Stomach (tissue), 9 donors: Measurements from ENCODE around the gene SCO2. TPM values are rescaled to one million over a fixed set of nuclear protein-coding genes. Genes with fewer than 3 reads are reported as not detected.

Source experiments
- DNase-seq, 2 donors: peaks; one replicate each; pipeline versions ENCODE4 v3.0.0 to v3.0.0-alpha.2; 2013 to 2019
- H3K27ac ChIP-seq, 5 donors: fragments of 200-600 bp in 4 of 5; sonication (generic) in 4 of 5; one replicate each; pipeline ENCODE4 v1.5.1; 2013 to 2019; ENCODE audit warnings: mild to moderate bottlenecking in 1 of 5, moderate library complexity in 1 of 5
- H3K27me3 ChIP-seq, 3 donors: fragments of 200-600 bp; sonication (generic); one replicate each; pipeline ENCODE4 v1.5.1; 2017 to 2019; ENCODE audit warnings: mixed run types in 1 of 3
- H3K36me3 ChIP-seq, 4 donors: fragments of 200-600 bp; sonication (generic); 1 replicate in 3 of 4; 2 replicates in 1 of 4; pipeline ENCODE4 v1.5.1; 2016 to 2019
- H3K4me1 ChIP-seq, 4 donors: fragments of 200-600 bp; sonication (generic); one replicate each; pipeline ENCODE4 v1.5.1; 2016 to 2019
- H3K4me3 ChIP-seq, 4 donors: fragments of 200-600 bp; sonication (generic) in 3 of 4; one replicate each; pipeline ENCODE4 v1.5.1; 2016 to 2019; ENCODE audit warnings: mild to moderate bottlenecking in 1 of 4
- H3K9me3 ChIP-seq, 4 donors: fragments of 200-600 bp; sonication (generic); one replicate each; pipeline ENCODE4 v1.5.1; 2016 to 2019
- CTCF ChIP-seq, 7 experiments: fragments of 450-650 bp in 4 of 7; fragments of 200-600 bp in 3 of 7; sonication (generic) in 3 of 7; IDR thresholded peaks; one replicate each; pipeline ENCODE4 v1.5.1; 2016 to 2019; ENCODE audit warnings: antibody characterized with exemption in 7 of 7, control low read depth in 2 of 7, mild to moderate bottlenecking in 1 of 7
- EP300 ChIP-seq: sonication (generic); formaldehyde crosslinking; IDR thresholded peaks from one replicate; pipeline ENCODE4 v1.6.1; 2017; ENCODE audit warnings: antibody characterized with exemption
- POLR2A ChIP-seq, 4 donors: fragments of 450-650 bp; IDR thresholded peaks; one replicate each; pipeline ENCODE4 v1.6.1; 2016; ENCODE audit warnings: antibody characterized with exemption in 4 of 4, control low read depth in 2 of 4, mild to moderate bottlenecking in 1 of 4, moderate library complexity in 1 of 4
- POLR2AphosphoS5 ChIP-seq, 3 donors: sonication (generic); formaldehyde crosslinking; IDR thresholded peaks; one replicate each; pipeline ENCODE4 v1.6.1; 2016; ENCODE audit warnings: antibody characterized with exemption in 3 of 3
- WGBS, 5 donors: extraction: QIAGEN DNeasy Blood & Tissue Kit in 3 of 5; methylation state at CpG; one replicate each; pipeline versions ENCODE4 v1.1.5 to v1.1.7; 2013 to 2018; 5-methylcytosine and 5-hydroxymethylcytosine counted together
- intact Hi-C: fragments of 100-400 bp; cut with DNase I; formaldehyde crosslinking; loops from one replicate; pipeline ENCODE4 v1.15.1; 2023; ENCODE audit warnings: low total_unique reads
- polyA plus RNA-seq, 3 donors: library from polyadenylated mRNA; stranded (reverse); fragments of 200-250 nt; gene quantifications; one replicate each; pipeline ENCODE4 v1.2.3, GENCODE V29; 2013
- total RNA-seq, 5 donors: library from RNA; depleted of rRNA; stranded (reverse); fragments of >200 nt; gene quantifications; one replicate each; pipeline versions ENCODE4 v1.1.0 to v1.2.3, GENCODE V29; 2014 to 2016
- donor health status: healthy with polysubstance abuse.
- donor health status: Bipolar disorder and iron deficiency.
- donor health status: healthy.

Gene SCO2
- total and polyA plus RNA-seq, 8 donors, result 0.92 to 7.5 (median 1.9) TPM; not detected in 5

- peaks cover 16 to 43% (median 37%) of the 10 kb centered on the region in 4 donors for H3K4me1 ChIP-seq
- 56 to 76% (median 62%) methylated on average over 17 to 23 of the region's 23 CpGs for WGBS, 5 donors
- H3K36me3 ChIP-seq, result no peaks in the 10 kb centered on the region
- TF ChIP-seq POLR2AphosphoS5 (IDR thresholded peaks at IDR 0.05), result no peak
- no peak for TF ChIP-seq EP300
- TF ChIP-seq CTCF (IDR thresholded peaks at IDR 0.05), result no peak
- no peak for TF ChIP-seq POLR2A (IDR thresholded peaks at IDR 0.05)
- H3K27me3 ChIP-seq, result peaks cover 2 to 72% (median 13%) of the 10 kb centered on the region in 3 donors
- peak within 1 kb of the TSS in 1 of 5 donors; percentile 12 for H3K27ac ChIP-seq
- intact Hi-C loops, result no loop called here
- H3K9me3 ChIP-seq, result no peaks in the 10 kb centered on the region
- H3K4me3 ChIP-seq, result no peak within 1 kb of the TSS
- no peak for DNase-seq
Observed at GRCh38 chr22:50486561-50487289, 38.7 kb downstream of the SCO2 start, which contains the start of gene MIOX. MIOX (plus strand) TSS chr22:50486859; CDS start chr22:50486898, 39 bp downstream.

- H3K4me3 ChIP-seq, result no peak overlapping the region
- WGBS, 5 donors, result 46 to 55% (median 50%) methylated on average over 29 of the region's 29 CpGs
- H3K4me1 ChIP-seq, result peaks cover 24 to 51% (median 46%) of the 10 kb centered on the region in 4 donors
- peaks cover 7 to 85% (median 25%) of the 10 kb centered on the region in 3 donors for H3K27me3 ChIP-seq
- no peaks in the 10 kb centered on the region for H3K9me3 ChIP-seq
- H3K36me3 ChIP-seq, result no peaks in the 10 kb centered on the region
- intact Hi-C loops, result no loop called here
- peak in 1 of 2 donors; percentile 86 for DNase-seq
- TF ChIP-seq EP300 (no peak), POLR2A (IDR thresholded peaks at IDR 0.05) (no peak), CTCF (IDR thresholded peaks at IDR 0.05) (no peak), POLR2AphosphoS5 (IDR thresholded peaks at IDR 0.05) (no peak)
- H3K27ac ChIP-seq, result peak overlapping the region in 3 of 5 donors; percentile 12 to 74 (median 60)
Observed at GRCh38 chr22:50485221-50486131, 39.9 kb downstream of the SCO2 start.

GRCh38 chr22:50483977-50484853 is 41.2 kb downstream of the SCO2 start:
- peak overlapping the region in 4 of 5 donors; percentile 30 to 74 (median 56) for H3K27ac ChIP-seq
- intact Hi-C loops, result no loop called here

More at GRCh38 chr22:50483977-50484853, 41.2 kb downstream of the SCO2 start:
- peaks cover 24 to 51% (median 46%) of the 10 kb centered on the region in 4 donors for H3K4me1 ChIP-seq
- DNase-seq, result peak; percentile 81 to 90
- H3K9me3 ChIP-seq, result no peaks in the 10 kb centered on the region
- peaks cover 7 to 91% (median 29%) of the 10 kb centered on the region in 3 donors for H3K27me3 ChIP-seq
- WGBS, 5 donors, result 45 to 72% (median 56%) methylated on average over 23 to 31 of the region's 31 CpGs
- H3K4me3 ChIP-seq, result no peak overlapping the region
- H3K36me3 ChIP-seq, result no peaks in the 10 kb centered on the region
- TF ChIP-seq CTCF (IDR thresholded peaks at IDR 0.05), result no peak
- TF ChIP-seq POLR2AphosphoS5 (IDR thresholded peaks at IDR 0.05), result no peak
- TF ChIP-seq POLR2A (IDR thresholded peaks at IDR 0.05), result no peak
- no peak for TF ChIP-seq EP300
